ENCODE measurements around the gene NAGS.
"Not testable (repeated sequence)": the region's sequence is repeated elsewhere in the genome, so short reads cannot be mapped to it uniquely, and the experiment has no call there.

The NAGS gene

DNA sequence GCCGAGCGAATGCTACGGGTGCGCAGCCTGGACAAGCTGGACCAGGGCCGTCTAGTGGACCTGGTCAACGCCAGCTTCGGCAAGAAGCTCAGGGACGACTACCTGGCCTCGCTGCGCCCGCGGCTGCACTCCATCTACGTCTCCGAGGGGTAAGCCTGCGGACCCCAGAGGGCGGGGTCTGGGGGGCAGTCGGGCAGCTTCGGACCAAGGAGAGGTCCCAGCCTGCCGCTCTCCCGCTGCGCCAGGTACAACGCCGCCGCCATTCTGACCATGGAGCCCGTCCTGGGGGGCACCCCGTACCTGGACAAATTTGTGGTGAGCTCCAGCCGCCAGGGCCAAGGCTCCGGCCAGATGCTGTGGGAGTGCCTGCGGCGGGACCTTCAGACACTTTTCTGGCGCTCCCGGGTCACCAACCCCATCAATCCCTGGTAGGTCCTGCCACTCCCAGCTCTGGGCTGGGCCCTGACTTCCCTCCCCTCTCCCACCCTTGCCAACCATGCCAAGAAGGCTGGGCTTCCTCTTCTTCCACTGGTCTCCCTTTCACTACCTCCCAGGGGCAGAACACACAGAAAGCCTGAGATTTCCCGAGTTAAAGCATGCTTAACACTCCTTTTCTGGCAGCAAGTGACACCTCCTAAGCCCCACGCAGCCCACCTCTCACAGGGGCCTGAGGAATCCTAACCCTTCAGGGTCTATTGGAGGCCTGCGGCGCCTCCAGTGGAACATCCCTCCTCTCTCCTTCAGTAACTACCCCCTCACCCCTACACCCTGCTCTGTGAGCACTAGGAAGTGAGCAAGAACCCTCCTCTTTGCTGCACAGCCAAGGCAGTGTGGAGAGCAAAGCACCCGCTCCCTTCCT, 3.2 kb downstream of the NAGS start:
- peak; percentile 55 for DNase-seq

GRCh38 chr17:44008205-44008909, 3.9 kb downstream of the NAGS start:
- no peak for DNase-seq

DNA sequence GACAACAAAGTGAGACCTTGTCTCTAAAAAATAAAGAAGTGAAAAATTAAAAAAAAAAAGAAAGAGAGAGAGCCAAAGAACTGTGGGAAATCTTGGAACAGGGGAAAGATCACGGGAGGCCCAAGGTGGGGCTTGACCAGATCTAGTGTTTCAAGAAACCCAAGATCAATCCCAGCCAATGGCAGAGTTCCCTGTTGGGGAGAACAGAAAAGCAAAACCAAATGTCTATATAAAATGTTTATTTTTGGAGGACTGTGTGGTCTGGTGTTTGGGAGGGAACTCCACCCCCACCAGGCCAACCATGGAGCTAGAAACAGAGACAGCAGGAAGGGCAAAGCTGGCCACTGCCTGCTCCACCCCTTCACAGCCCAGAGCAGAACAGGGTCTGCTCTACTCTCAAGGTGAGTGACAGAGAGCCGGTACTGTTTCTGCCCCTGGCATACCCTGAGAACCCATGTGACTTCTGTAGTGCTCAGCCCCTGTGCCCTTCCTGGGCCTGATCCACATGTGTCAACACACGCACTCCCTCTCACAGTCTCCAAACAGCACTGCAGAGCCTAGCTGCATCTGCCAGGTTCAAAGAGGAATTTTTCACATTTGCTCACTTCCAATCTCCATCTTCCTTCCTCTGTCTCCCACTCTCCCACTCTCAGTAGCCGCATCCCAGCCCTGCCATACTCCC, 6.7 kb downstream of the NAGS start:
- DNase-seq = peak; percentile 46

- DNase-seq = no peak
Measured at GRCh38 chr17:44011876-44012275, 7.5 kb downstream of the NAGS start.

GRCh38 chr17:44012391-44012790, 8.0 kb downstream of the NAGS start:
- DNase-seq = no peak

DNA sequence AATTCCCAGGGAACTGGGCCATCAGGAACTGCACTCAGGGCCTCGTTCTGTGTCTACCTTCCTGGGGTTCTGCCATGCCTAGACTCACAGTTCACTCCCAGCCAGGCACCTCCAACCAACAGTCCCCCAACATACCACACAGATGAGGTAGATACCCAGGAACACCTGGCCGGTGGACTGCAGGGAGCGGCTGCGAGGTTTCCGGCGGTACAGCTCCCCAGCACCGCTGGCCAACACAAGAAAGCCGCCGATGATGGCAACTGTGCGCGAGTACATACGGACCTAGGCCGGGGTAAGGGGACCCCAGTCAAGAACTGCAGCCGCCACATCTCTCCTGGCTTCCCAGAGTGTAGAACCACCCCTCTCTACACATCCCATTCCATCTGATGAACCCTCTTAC, 8.5 kb downstream of the NAGS start:
- no peak for DNase-seq

DNA sequence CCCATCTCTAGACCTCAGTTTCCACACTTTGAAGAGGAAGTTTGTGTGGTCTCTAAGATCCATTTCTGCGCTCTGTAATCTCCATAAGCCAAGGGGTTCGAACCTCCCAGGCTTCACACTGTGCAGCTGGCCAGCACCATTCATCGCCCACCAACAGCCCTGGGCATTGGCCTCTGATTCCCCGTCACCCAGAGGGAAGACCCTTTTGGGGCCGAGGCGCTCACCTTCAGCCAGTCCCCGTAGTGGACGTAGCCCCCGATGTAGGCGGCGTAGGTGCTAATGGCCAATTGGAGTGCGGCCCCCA, 9.7 kb downstream of the NAGS start:
- no peak for DNase-seq

- peak; percentile 93 for DNase-seq
Measured at GRCh38 chr17:44014437-44015172, 10.2 kb downstream of the NAGS start, which contains the start of gene TMEM101. TMEM101 (minus strand) TSS chr17:44014963; CDS start chr17:44014952, 11 bp downstream.

DNA sequence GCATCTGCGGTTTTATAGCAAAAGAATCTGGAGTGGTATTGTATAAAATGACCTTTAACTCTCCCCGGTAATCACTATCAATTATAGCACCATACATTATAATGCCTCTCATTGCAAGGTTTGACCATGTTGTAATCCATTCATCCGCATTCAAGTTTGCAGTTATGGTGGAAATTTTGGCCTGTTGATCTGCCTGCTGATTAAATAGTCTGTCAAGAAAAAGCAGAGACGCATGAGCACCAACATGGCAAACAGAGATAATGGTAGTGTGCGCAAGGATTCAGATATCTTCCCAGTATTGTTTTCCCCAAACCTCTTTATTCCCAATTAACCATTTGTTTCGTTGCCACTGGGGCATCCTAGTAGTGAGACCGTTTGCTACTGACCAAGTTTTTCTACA, 16.8 kb downstream of the NAGS start:
- not testable (repeated sequence) for DNase-seq

GRCh38 chr17:44022246-44022645, 17.8 kb downstream of the NAGS start:
- no peak for DNase-seq

- no peak for DNase-seq
Measured at GRCh38 chr17:44023545-44024270, 19.3 kb downstream of the NAGS start.

- DNase-seq = no peak
Measured at GRCh38 chr17:44024271-44024663, 19.8 kb downstream of the NAGS start.

- DNase-seq = no peak
Measured at GRCh38 chr17:44024853-44025252, 20.4 kb downstream of the NAGS start.

GRCh38 chr17:44029736-44030135, 25.3 kb downstream of the NAGS start:
- no peak for DNase-seq

DNA sequence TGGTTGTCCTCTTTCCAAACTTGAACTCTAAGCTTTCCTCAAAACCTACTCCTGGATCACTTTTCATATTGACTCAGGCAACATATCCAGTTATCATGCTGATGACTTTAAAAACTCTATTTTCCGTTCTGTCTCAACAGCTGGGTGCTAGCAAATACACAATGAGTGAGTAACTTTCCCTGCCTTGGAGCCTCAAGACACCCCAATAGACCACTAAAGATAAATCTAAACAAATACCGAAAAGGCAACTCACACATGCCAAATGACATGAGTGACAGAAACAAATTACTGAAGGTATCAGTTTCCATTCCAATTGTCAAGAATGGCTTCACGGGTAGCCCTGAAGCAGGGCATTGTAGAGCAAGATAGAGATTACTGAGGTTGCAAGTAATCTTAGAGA, 26.1 kb downstream of the NAGS start:
- DNase-seq = no peak

DNA sequence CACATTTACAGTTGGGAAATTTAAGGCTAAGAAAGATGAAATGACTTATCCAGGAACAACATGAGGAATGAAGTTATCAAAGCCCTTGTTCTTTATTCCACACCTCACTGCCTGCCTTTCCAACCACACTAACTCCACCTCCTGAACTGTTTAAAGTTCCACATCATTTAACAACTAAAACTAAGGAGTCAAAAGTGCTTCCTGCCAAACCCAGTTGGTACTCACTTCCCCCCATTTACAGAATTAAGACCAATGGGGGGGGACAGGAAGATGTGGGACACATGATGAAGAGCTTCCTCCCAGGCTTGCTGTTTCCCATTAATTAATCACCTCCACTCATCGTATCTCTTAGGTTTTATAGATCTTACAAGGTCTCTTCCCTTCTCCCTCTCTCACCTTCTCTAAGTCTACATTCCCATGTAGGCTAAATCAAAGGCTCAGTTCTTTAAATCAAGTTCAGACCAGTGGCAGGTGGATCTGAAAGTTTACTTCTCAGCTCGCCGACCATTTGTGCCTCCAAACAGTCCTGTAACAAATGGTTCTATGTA, 29.5 kb downstream of the NAGS start:
- DNase-seq = no peak

GRCh38 chr17:44034688-44035087, 30.3 kb downstream of the NAGS start:
- not testable (repeated sequence) for DNase-seq

DNA sequence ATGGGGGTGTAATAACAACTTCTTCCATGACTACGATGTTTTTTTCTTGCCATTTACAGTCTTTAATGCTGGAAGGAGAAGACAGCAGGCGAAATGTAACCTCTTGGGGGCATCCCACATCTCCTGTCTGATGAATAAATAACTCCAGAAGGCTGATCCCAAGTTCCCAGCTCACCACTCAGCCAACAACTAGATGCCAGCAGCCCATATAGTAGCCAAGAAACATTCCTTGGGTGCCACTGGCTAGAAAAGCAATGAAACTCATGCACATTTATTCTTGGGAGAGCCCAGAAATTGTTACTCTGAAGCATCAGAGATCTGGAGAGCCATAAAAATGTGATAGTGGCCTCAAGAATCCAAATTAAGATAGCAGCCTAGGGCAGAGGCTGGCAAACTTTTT, 33.0 kb downstream of the NAGS start:
- no peak for DNase-seq

GRCh38 chr17:44038604-44039011, 34.2 kb downstream of the NAGS start:
- peak; percentile 35 for DNase-seq

DNA sequence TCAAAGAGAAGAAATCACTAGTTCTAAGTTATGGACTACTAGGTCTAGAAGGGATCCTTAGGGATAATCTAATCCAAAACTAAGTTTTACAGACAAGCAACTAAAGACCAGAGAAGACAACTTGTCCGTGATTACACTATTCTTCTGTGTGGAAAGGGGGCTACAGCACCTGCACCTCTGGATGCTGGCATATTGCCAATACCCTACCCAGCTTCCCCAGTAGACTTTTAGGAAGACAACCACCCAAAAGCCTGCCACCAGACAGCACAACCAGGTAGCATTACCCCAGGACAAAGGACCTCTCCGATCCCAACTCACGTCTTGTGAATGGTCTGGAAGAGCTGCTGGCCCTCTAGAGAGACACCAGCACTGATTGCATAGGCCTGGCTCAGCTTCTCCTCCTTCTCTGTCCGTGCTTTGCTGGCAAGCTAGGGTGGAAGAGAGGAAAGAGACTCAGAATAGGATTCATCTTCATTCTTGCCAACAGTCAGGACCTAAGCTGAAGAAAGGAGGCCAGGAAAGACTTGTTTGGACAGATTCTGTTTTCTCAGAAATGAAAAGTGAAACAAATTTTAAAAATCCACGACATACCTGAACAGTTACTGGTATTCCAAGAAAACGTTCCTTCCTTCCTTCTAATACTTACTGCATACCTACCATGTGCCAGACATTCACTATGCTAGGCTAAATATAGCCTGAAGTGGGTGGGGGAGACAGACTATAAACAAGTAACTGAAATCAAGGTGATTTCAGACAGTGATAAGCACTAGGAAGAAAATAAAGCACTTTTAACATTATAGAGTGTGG, 35.6 kb downstream of the NAGS start:
- no peak for DNase-seq

DNA sequence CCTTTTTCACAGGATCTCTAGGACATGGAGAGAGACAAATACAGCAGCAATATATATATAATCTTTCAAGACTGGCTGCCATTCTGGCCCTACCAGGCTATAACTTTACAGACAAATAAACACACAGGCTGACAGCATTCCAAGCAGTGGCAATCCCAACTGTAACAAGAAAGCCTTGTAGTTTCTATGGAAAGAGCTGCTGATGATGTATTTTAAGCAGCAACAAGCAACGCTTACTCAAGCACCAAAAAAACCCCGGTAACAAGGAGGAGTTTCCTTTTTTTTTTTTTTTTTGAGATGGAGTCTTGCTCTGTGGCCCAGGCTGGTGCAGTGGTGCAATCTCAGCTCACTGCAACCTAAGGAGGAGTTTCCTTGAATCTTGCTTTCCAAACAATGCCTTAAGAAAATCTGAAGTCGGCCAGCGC, 38.9 kb downstream of the NAGS start:
- DNase-seq = no peak

Measured in right hindlimb (tissue), 1 donor.